ENCODE measurements around the gene DOHH. TPM values are rescaled to one million over a fixed set of nuclear protein-coding genes. Genes with fewer than 3 reads are reported as not detected.

The DOHH gene
- polyA plus RNA-seq, 2 of the 4 experiments (the other 2 are of a cell fraction), result 4.6 to 13.3 TPM

DNA sequence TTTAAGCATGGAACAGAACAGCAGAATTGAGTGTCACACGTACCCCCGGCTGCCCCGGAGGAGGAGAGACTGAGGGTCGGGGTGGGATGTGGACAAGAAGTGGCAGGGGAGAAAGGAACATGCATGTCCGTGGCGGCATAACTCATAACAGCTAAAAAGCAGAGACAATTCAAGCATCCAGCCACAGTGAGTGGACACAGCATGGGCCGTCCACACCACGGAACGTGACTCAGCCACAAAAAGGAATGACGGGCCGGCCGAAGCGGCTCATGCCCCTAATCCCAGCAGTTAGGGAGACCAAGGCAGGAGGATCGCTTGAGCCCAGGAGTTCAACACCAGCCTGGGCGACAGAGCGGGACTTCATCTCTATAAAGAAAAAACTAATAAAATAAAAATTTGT lies 7.6 kb downstream of the DOHH start:
- CTCF ChIA-PET, result interaction anchor here (2.3 to 5.0 kb wide), 2 partner anchors 8 to 20 kb away, joined by 10 to 27 read pairs; no protein-coding TSS in a partner anchor
- Histone ChIP-seq H3K4me2 (no peak overlapping the region), H3K27ac (no peak overlapping the region), H3K4me1 (no peaks in the 10 kb centered on the region), H3K9me3 (no peaks in the 10 kb centered on the region), H3K4me3 (no peak overlapping the region)
- POLR2A ChIA-PET, result no interaction called here
- 92% methylated on average over 16 of the region's 16 CpGs for WGBS (ENCODE audit: missing lambda C conversion rate)
- FAIRE-seq (no peak), ATAC-seq (no peak), DNase-seq (ENCODE audit: low read depth in 1 of 2, low spot score in 1 of 2) (no peak)
- TF ChIP-seq EP300 (IDR thresholded peaks at IDR 0.05) (no peak), E2F6 (IDR thresholded peaks at IDR 0.05; ENCODE audit: borderline replicate concordance, low read depth) (no peak), NPAS2 (CRISPR knock-in tag; IDR thresholded peaks at IDR 0.05; ENCODE audit: borderline replicate concordance) (no peak), RAD21 (conservative IDR thresholded peaks at IDR 0.05 in 1 of 2, IDR thresholded peaks at IDR 0.05 in 1 of 2) (no peak), POLR2A (IDR thresholded peaks at IDR 0.05; ENCODE audit: low read length) (no peak), CBX8 (IDR thresholded peaks at IDR 0.05) (no peak), CHD4 (IDR thresholded peaks at IDR 0.05; ENCODE audit: borderline replicate concordance) (no peak), EHMT2 (IDR thresholded peaks at IDR 0.05; ENCODE audit: low read depth) (no peak), RNF2 (IDR thresholded peaks at IDR 0.05; ENCODE audit: borderline replicate concordance, low read depth) (no peak), MAZ (IDR thresholded peaks at IDR 0.05; ENCODE audit: borderline replicate concordance, low read depth, low read length) (no peak), EHF (CRISPR knock-in tag; IDR thresholded peaks at IDR 0.05) (no peak), HDAC2 (IDR thresholded peaks at IDR 0.05) (no peak), RARB (CRISPR knock-in tag; IDR thresholded peaks at IDR 0.05) (no peak), ELK1 (IDR thresholded peaks at IDR 0.05; ENCODE audit: low read depth, low read length) (no peak), PHF8 (IDR thresholded peaks at IDR 0.05; ENCODE audit: borderline replicate concordance, low read depth) (no peak), ZNF302 (CRISPR knock-in tag; IDR thresholded peaks at IDR 0.05) (no peak)

DNA sequence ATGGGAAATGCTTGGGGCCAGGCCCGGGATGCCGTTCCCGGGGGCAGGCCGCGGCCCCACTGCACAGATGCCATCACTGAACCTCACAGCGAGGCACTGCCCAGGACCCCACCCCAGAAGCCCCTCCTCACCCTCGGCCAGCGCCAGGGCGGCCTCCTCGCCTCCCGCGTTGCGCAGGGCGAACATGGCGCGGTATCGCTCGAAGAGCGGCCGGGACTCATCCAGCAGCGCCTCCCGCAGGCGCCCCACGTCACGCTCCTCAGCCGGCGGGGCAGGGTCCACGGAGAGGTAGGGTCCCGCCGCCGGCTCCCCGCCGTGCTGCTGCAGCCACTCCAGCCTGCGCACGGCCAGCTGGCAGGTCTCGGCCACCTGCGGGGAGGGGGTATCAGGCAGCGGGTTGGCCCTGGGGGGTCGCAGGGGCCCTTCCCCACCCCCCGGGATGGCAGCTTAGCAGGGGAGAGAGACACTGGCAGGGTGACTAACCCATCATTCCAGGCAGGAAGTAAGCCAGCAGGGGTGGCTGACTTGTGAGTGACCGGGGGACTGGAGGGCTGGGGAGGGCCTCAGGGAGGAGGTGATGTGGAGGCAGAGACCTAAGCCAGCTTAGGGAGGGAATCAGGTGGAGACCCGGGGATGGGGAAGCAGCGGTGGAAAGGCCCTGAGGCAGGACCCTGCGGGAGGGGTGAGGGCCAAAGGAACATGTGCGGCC lies 8.2 kb downstream of the DOHH start:
- DNase-seq (ENCODE audit: low read depth in 1 of 2, low spot score in 1 of 2) (no peak), FAIRE-seq (no peak), ATAC-seq (no peak)
- Histone ChIP-seq H3K27ac (no peak overlapping the region), H3K9me3 (no peaks in the 10 kb centered on the region), H3K4me3 (no peak overlapping the region), H3K4me1 (no peaks in the 10 kb centered on the region), H3K4me2 (no peak overlapping the region)
- 95% methylated on average over 20 of the region's 45 CpGs for WGBS (ENCODE audit: missing lambda C conversion rate)
- POLR2A ChIA-PET, result no interaction called here
- CTCF ChIA-PET, result interaction anchor here (5.0 kb wide), 1 partner anchor 19 kb away, joined by 27 read pairs; no protein-coding TSS in a partner anchor
- TF ChIP-seq FOSB (CRISPR knock-in tag; IDR thresholded peaks at IDR 0.05) (no peak), ELK1 (IDR thresholded peaks at IDR 0.05; ENCODE audit: low read depth, low read length) (no peak), SREBF2 (IDR thresholded peaks at IDR 0.05) (no peak), ESRRA (IDR thresholded peaks at IDR 0.05; ENCODE audit: borderline replicate concordance, low read length) (no peak), HES2 (IDR thresholded peaks at IDR 0.05) (no peak), POLR2AphosphoS2 (conservative IDR thresholded peaks at IDR 0.05; ENCODE audit: low read length) (no peak), RCOR1 (IDR thresholded peaks at IDR 0.05; ENCODE audit: low read depth, low read length) (no peak), RFX5 (IDR thresholded peaks at IDR 0.05) (no peak), CHD2 (IDR thresholded peaks at IDR 0.05; ENCODE audit: low read length, partially characterized antibody) (no peak), RARB (CRISPR knock-in tag; IDR thresholded peaks at IDR 0.05) (no peak), GATA3 (IDR thresholded peaks at IDR 0.05; ENCODE audit: borderline replicate concordance) (no peak), HOXB5 (CRISPR knock-in tag; IDR thresholded peaks at IDR 0.05) (no peak), FOXS1 (CRISPR knock-in tag; IDR thresholded peaks at IDR 0.05) (no peak), EP300 (IDR thresholded peaks at IDR 0.05) (no peak), EHMT2 (IDR thresholded peaks at IDR 0.05; ENCODE audit: low read depth) (no peak), FOSL2 (IDR thresholded peaks at IDR 0.05) (no peak), FOSL2 (CRISPR knock-in tag; IDR thresholded peaks at IDR 0.05) (no peak)
- TF ChIP-seq, protein P1, sequence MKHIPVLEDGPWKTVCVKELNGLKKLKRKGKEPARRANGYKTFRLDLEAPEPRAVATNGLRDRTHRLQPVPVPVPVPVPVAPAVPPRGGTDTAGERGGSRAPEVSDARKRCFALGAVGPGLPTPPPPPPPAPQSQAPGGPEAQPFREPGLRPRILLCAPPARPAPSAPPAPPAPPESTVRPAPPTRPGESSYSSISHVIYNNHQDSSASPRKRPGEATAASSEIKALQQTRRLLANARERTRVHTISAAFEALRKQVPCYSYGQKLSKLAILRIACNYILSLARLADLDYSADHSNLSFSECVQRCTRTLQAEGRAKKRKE (CRISPR knock-in tag; IDR thresholded peaks at IDR 0.05; ENCODE audit: low read depth), result no peak
- TF ChIP-seq, protein P2, sequence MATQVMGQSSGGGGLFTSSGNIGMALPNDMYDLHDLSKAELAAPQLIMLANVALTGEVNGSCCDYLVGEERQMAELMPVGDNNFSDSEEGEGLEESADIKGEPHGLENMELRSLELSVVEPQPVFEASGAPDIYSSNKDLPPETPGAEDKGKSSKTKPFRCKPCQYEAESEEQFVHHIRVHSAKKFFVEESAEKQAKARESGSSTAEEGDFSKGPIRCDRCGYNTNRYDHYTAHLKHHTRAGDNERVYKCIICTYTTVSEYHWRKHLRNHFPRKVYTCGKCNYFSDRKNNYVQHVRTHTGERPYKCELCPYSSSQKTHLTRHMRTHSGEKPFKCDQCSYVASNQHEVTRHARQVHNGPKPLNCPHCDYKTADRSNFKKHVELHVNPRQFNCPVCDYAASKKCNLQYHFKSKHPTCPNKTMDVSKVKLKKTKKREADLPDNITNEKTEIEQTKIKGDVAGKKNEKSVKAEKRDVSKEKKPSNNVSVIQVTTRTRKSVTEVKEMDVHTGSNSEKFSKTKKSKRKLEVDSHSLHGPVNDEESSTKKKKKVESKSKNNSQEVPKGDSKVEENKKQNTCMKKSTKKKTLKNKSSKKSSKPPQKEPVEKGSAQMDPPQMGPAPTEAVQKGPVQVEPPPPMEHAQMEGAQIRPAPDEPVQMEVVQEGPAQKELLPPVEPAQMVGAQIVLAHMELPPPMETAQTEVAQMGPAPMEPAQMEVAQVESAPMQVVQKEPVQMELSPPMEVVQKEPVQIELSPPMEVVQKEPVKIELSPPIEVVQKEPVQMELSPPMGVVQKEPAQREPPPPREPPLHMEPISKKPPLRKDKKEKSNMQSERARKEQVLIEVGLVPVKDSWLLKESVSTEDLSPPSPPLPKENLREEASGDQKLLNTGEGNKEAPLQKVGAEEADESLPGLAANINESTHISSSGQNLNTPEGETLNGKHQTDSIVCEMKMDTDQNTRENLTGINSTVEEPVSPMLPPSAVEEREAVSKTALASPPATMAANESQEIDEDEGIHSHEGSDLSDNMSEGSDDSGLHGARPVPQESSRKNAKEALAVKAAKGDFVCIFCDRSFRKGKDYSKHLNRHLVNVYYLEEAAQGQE (IDR thresholded peaks at IDR 0.05), result no peak

Data from A549 (cell line).